H9 (cell line): ENCODE measurements around the gene INO80. TPM values are rescaled to one million over a fixed set of nuclear protein-coding genes. Genes with fewer than 3 reads are reported as not detected.

ENCODE experiments used
- DNase-seq: peaks from one replicate; pipeline ENCODE4 v3.0.0-alpha.2; 2017
- H2AFZ ChIP-seq: one replicate; pipeline ENCODE4 v1.6.1; 2013; ENCODE audit warnings: mild to moderate bottlenecking, low read length, control low read depth, moderate library complexity
- H2AK5ac ChIP-seq: 2 replicates; pipeline ENCODE4 v1.6.1; 2013; ENCODE audit warnings: low read length, control low read depth, mixed read lengths; ENCODE audit not compliant: insufficient read length
- H2BK120ac ChIP-seq: one replicate; pipeline ENCODE4 v1.6.1; 2013; ENCODE audit warnings: low read depth, mild to moderate bottlenecking, low read length, control low read depth, inconsistent platforms; ENCODE audit not compliant: poor library complexity, severe bottlenecking
- H2BK12ac ChIP-seq: 2 replicates; pipeline ENCODE4 v1.6.1; 2013; ENCODE audit warnings: low read length, control low read depth, mixed read lengths, low read depth; ENCODE audit not compliant: insufficient read length
- H2BK15ac ChIP-seq: 2 replicates; pipeline ENCODE4 v1.6.1; 2013; ENCODE audit warnings: low read depth, low read length, control low read depth
- H2BK20ac ChIP-seq: one replicate; pipeline ENCODE4 v1.6.1; 2013; ENCODE audit warnings: low read depth, mild to moderate bottlenecking, low read length, control low read depth, inconsistent platforms; ENCODE audit not compliant: poor library complexity, severe bottlenecking
- H2BK5ac ChIP-seq: 2 replicates; pipeline ENCODE4 v1.6.1; 2013; ENCODE audit warnings: low read length, control low read depth, mixed read lengths; ENCODE audit not compliant: insufficient read length
- H3K14ac ChIP-seq: 2 replicates; pipeline ENCODE4 v1.6.1; 2013; ENCODE audit warnings: low read length, control low read depth; ENCODE audit not compliant: insufficient read depth
- H3K18ac ChIP-seq: 2 replicates; pipeline ENCODE4 v1.6.1; 2013; ENCODE audit warnings: low read depth, mild to moderate bottlenecking, mixed read lengths, low read length, control low read depth; ENCODE audit not compliant: insufficient read length
- H3K23ac ChIP-seq: 2 replicates; pipeline ENCODE4 v1.6.1; 2013; ENCODE audit warnings: low read length, control low read depth, mixed read lengths, low read depth; ENCODE audit not compliant: insufficient read length
- H3K23me2 ChIP-seq: 2 replicates; pipeline ENCODE4 v1.6.1; 2013; ENCODE audit warnings: low read depth, mild to moderate bottlenecking, mixed read lengths, low read length, control low read depth; ENCODE audit not compliant: insufficient read length, poor library complexity, severe bottlenecking
- H3K27ac ChIP-seq: 2 replicates; pipeline ENCODE4 v1.5.1; 2013; ENCODE audit warnings: low read length, control low read depth, mixed read lengths, low read depth; ENCODE audit not compliant: insufficient read length
- H3K27me3 ChIP-seq: 2 replicates; pipeline ENCODE4 v1.6.1; 2013; ENCODE audit warnings: low read length, control low read depth, inconsistent platforms; ENCODE audit not compliant: insufficient read depth
- H3K4ac ChIP-seq: 2 replicates; pipeline ENCODE4 v1.6.1; 2013; ENCODE audit warnings: low read depth, mild to moderate bottlenecking, control low read depth, inconsistent platforms, low read length, moderate library complexity
- H3K4me1 ChIP-seq: 2 replicates; pipeline ENCODE4 v1.6.1; 2013; ENCODE audit warnings: low read length, control low read depth, inconsistent platforms; ENCODE audit not compliant: insufficient read depth
- H3K4me2 ChIP-seq: 2 replicates; pipeline ENCODE4 v1.6.1; 2013; ENCODE audit warnings: low read length, control low read depth, mixed read lengths; ENCODE audit not compliant: insufficient read length, insufficient read depth
- H3K56ac ChIP-seq: 2 replicates; pipeline ENCODE4 v1.6.1; 2013; ENCODE audit warnings: low read depth, mild to moderate bottlenecking, mixed read lengths, low read length, control low read depth; ENCODE audit not compliant: insufficient read length
- H3K79me1 ChIP-seq: 2 replicates; pipeline ENCODE4 v1.6.1; 2013; ENCODE audit warnings: low read depth, mild to moderate bottlenecking, moderate library complexity, low read length, control low read depth, inconsistent platforms; ENCODE audit not compliant: insufficient read depth, poor library complexity, severe bottlenecking
- H3K79me2 ChIP-seq: 2 replicates; pipeline ENCODE4 v1.6.1; 2013; ENCODE audit warnings: low read length, control low read depth, inconsistent platforms; ENCODE audit not compliant: insufficient read depth
- H3K9ac ChIP-seq: 2 replicates; pipeline ENCODE4 v1.6.1; 2013; ENCODE audit warnings: low read length, control low read depth, mixed read lengths; ENCODE audit not compliant: insufficient read length; ENCODE audit errors: extremely low read depth
- H3K9me3 ChIP-seq: one replicate; pipeline ENCODE4 v1.6.1; 2013; ENCODE audit warnings: low read depth, low read length, inconsistent platforms; ENCODE audit not compliant: control insufficient read depth
- H3T11ph ChIP-seq: one replicate; pipeline ENCODE4 v1.6.1; 2013; ENCODE audit warnings: mild to moderate bottlenecking, low read length, control low read depth, inconsistent platforms
- H4K20me1 ChIP-seq: one replicate; pipeline ENCODE4 v1.6.1; 2013; ENCODE audit not compliant: control insufficient read depth, insufficient read length, insufficient read depth
- H4K5ac ChIP-seq: 2 replicates; pipeline ENCODE4 v1.6.1; 2013; ENCODE audit warnings: low read depth, mild to moderate bottlenecking, mixed read lengths, low read length, control low read depth; ENCODE audit not compliant: insufficient read length
- H4K8ac ChIP-seq: replicated peaks from 2 replicates; pipeline ENCODE4 v1.6.1; 2013; ENCODE audit warnings: low read length, control low read depth, mixed read lengths, low read depth; ENCODE audit not compliant: insufficient read length
- H4K91ac ChIP-seq: 2 replicates; pipeline ENCODE4 v1.6.1; 2013; ENCODE audit warnings: low read depth, mild to moderate bottlenecking, moderate library complexity, mixed read lengths, low read length, control low read depth; ENCODE audit not compliant: insufficient read length
- H3K27ac Mint-ChIP-seq, 3 experiments: 2 replicates in 2 of 3; 3 replicates in 1 of 3; pipeline ENCODE4 v1.8.0; 2020 to 2021; ENCODE audit warnings: mixed read lengths in 3 of 3, mild to moderate bottlenecking in 1 of 3, moderate library complexity in 1 of 3
- H3K27me3 Mint-ChIP-seq: 2 replicates; pipeline ENCODE4 v1.8.0; 2021; ENCODE audit warnings: low read depth, mild to moderate bottlenecking, moderate library complexity, mixed read lengths
- H3K36me3 Mint-ChIP-seq, 3 experiments: 2 replicates in 2 of 3; 3 replicates in 1 of 3; pipeline ENCODE4 v1.8.0; 2020 to 2021; ENCODE audit warnings: low read depth in 3 of 3, mixed read lengths in 3 of 3; ENCODE audit not compliant: insufficient read depth in 1 of 3
- H3K4me1 Mint-ChIP-seq, 2 experiments: 2 replicates each; pipeline ENCODE4 v1.8.0; 2020; ENCODE audit warnings: mixed read lengths in 2 of 2
- H3K4me3 Mint-ChIP-seq, 2 experiments: 2 replicates in 1 of 2; 3 replicates in 1 of 2; pipeline ENCODE4 v1.8.0; 2020 to 2021; ENCODE audit warnings: mild to moderate bottlenecking in 2 of 2, mixed read lengths in 2 of 2, moderate library complexity in 1 of 2
- H3K9me3 Mint-ChIP-seq, 2 experiments: 2 replicates in 1 of 2; 3 replicates in 1 of 2; pipeline ENCODE4 v1.8.0; 2020; ENCODE audit warnings: mild to moderate bottlenecking in 2 of 2, mixed read lengths in 2 of 2, moderate library complexity in 1 of 2
- CTCF ChIP-seq: fragments of 200-600 bp; sonication (generic); conservative IDR thresholded peaks from 3 replicates; pipeline ENCODE4 v1.8.0; 2021; ENCODE audit warnings: antibody characterized with exemption, mild to moderate bottlenecking
- total RNA-seq: library from RNA; stranded (reverse); gene quantifications from 2 replicates; pipeline ENCODE4 v1.2.1, GENCODE V29; 2021

Gene INO80
- total RNA-seq, 1 experiment from 2014 or later, result 29.2 TPM

- no peak overlapping the region for H3K27ac ChIP-seq
- no peak overlapping the region for H3K4ac ChIP-seq
- H3K9ac ChIP-seq, result no peak overlapping the region
- no peak overlapping the region for H2BK5ac ChIP-seq
- no peaks in the 10 kb centered on the region for H3K9me3 ChIP-seq
- Mint-ChIP-seq H3K9me3 (no peaks in the 10 kb centered on the region), H3K36me3 (peaks cover 33 to 88% (median 78%) of the 10 kb centered on the region in 3 experiments; a peak in 6 of 7 replicates), H3K27me3 (no peaks in the 10 kb centered on the region), H3K4me3 (no peak overlapping the region), H3K4me1 (no peaks in the 10 kb centered on the region), H3K27ac (no peak overlapping the region)
- H3T11ph ChIP-seq, result no peak overlapping the region
- no peaks in the 10 kb centered on the region for H3K4me1 ChIP-seq
- no peak overlapping the region for H4K8ac ChIP-seq
- no peak overlapping the region for H2BK15ac ChIP-seq
- no peaks in the 10 kb centered on the region for H3K27me3 ChIP-seq
- no peak overlapping the region for H3K14ac ChIP-seq
- H2BK120ac ChIP-seq, result no peak overlapping the region
- H2BK20ac ChIP-seq, result no peak overlapping the region
- H3K18ac ChIP-seq, result no peak overlapping the region
- no peak for TF ChIP-seq CTCF
- no peak overlapping the region for H4K91ac ChIP-seq
- no peak for DNase-seq
- H4K5ac ChIP-seq, result no peak overlapping the region
- no peaks in the 10 kb centered on the region for H3K79me1 ChIP-seq
- no peaks in the 10 kb centered on the region for H3K23me2 ChIP-seq
- no peak overlapping the region for H3K56ac ChIP-seq
- H3K4me2 ChIP-seq, result no peak overlapping the region
- H2BK12ac ChIP-seq, result no peak overlapping the region
- H3K79me2 ChIP-seq, result no peaks in the 10 kb centered on the region
- H2AFZ ChIP-seq, result no peak overlapping the region
- no peaks in the 10 kb centered on the region for H4K20me1 ChIP-seq
- H3K23ac ChIP-seq, result no peak overlapping the region
- H2AK5ac ChIP-seq, result no peak overlapping the region
Measured at GRCh38 chr15:41048397-41048796, 67.7 kb downstream of the INO80 start.
